ENCODE data around the gene HOXB7. TPM values are rescaled to one million over a fixed set of nuclear protein-coding genes. Genes with fewer than 3 reads are reported as not detected.

The HOXB7 gene
- total RNA-seq, 1 donor from 2014 or later: 1.0 TPM

- no peaks in the 10 kb centered on the region for H3K9me3 ChIP-seq (ENCODE audit: control insufficient read depth in 3 of 3, low read length in 3 of 3)
- no peak overlapping the region for H3K4me3 ChIP-seq (ENCODE audit: low read length in 3 of 3)
- no peaks in the 10 kb centered on the region for H3K36me3 ChIP-seq (ENCODE audit: control insufficient read depth in 3 of 3, insufficient read depth in 3 of 3, low read length in 3 of 3)
- peaks cover 64 to 91% (median 84%) of the 10 kb centered on the region in 3 donors for H3K27me3 ChIP-seq (ENCODE audit: control insufficient read depth in 3 of 3, insufficient read depth in 3 of 3, low read length in 3 of 3)
- peaks cover 6 to 22% (median 10%) of the 10 kb centered on the region in 3 donors for H3K4me1 ChIP-seq (ENCODE audit: control insufficient read depth in 3 of 3, insufficient read depth in 3 of 3, low read length in 3 of 3)
- no peak overlapping the region for H3K27ac ChIP-seq (ENCODE audit: low read depth, low read length)
- H3K9ac ChIP-seq (ENCODE audit: low read depth in 1 of 3, low read length in 3 of 3): no peak overlapping the region
These were observed 19.4 kb downstream of the HOXB7 start for GRCh38 chr17:48591255-48592056.

- Histone ChIP-seq H3K4me3 (ENCODE audit: low read length in 3 of 3) (no peak overlapping the region), H3K4me1 (ENCODE audit: control insufficient read depth in 3 of 3, insufficient read depth in 3 of 3, low read length in 3 of 3) (peaks cover 12 to 28% (median 14%) of the 10 kb centered on the region in 3 donors), H3K27me3 (ENCODE audit: control insufficient read depth in 3 of 3, insufficient read depth in 3 of 3, low read length in 3 of 3) (peaks cover 60 to 91% (median 84%) of the 10 kb centered on the region in 3 donors), H3K9ac (ENCODE audit: low read depth in 1 of 3, low read length in 3 of 3) (no peak overlapping the region), H3K27ac (ENCODE audit: low read depth, low read length) (no peak overlapping the region), H3K9me3 (ENCODE audit: control insufficient read depth in 3 of 3, low read length in 3 of 3) (no peaks in the 10 kb centered on the region), H3K36me3 (ENCODE audit: control insufficient read depth in 3 of 3, insufficient read depth in 3 of 3, low read length in 3 of 3) (no peaks in the 10 kb centered on the region)
These were observed 20.1 kb downstream of the HOXB7 start for GRCh38 chr17:48590607-48591161.

DNA sequence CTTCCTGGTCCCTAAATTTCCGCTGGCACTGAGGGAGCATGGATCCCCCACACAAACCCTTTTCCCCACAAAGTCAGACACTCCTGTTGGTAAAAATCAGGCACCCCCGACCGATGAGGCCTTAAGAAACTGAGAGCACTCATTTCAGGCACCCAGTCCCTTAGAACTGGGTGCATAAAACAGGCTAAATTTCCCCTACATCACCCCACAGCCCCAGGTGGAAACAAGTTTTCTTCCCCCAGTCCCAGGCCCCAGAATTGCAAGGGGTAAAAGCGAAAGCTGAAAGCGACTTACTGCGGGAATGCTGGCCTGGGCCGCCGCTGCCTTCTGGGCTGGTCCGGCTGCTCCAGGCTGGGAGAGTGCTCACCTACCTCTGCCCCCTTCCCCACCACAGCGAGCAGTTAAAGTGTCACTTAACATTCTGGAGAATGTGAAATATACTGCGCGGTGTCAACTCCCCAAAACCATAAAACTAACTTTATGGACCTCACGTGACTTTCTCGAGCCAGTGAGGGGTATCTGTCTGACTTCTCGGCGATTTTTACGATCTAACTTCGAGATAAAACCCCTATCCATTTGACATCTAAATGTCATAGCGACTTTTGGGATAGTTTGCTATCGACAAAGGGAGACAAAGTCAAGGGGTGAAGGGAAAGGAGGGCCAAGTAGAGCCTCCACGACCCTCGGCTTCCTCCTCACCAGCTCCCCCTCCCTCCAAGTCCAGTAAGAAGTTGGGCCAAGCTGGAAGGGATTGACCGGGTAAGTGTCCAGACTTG, 20.8 kb downstream of the HOXB7 start, which contains the start of gene HOXB3:
Gene HOXB3, minus strand, starts transcription at position 411 of the 776 bp plus-strand sequence. CDS start 37,767 bp downstream, outside the sequence.
- Histone ChIP-seq H3K27me3 (ENCODE audit: control insufficient read depth in 3 of 3, insufficient read depth in 3 of 3, low read length in 3 of 3) (peaks cover 56 to 91% (median 84%) of the 10 kb centered on the region in 3 donors), H3K9ac (ENCODE audit: low read depth in 1 of 3, low read length in 3 of 3) (no peak within 1 kb of the TSS)

DNA sequence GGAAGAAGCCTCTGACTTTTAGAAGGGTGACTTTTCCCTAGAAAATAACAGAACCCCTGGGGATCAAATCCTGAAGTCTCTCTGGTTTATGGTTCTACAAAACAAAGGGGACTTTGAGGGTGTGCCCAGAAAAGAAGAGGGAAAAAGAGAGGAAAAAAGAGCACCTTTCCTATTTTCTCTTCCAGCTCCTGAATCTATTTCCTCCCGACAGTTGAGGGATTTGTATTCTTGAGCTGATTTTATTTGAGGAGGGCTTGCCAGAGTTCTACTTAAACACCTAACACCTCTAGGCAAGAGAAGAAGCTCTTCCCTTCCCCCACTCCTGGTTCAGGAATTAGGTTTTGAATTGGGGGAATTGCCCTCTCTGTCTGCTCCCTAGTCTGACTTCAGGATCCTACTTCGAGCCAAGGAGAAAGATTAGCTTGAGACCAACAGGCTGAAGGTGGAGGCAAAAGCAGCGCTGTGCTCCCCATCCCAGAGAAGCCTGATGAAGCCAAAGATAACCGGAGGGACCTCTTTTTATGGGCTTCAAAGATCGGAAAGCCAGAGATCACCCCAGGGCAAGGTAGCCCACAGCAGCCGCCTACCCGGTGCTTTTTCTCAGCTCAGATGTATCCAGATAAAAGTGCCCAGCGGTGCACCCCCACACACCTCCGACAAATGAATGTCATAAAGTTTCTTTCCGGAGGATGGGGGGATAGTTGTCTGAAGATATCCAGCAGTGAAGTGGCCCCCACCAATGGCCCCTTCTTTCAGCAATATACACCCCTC, 21.6 kb downstream of the HOXB7 start:
- Histone ChIP-seq H3K27ac (ENCODE audit: low read depth, low read length) (no peak overlapping the region), H3K9ac (ENCODE audit: low read depth in 1 of 3, low read length in 3 of 3) (no peak overlapping the region), H3K36me3 (ENCODE audit: control insufficient read depth in 3 of 3, insufficient read depth in 3 of 3, low read length in 3 of 3) (no peaks in the 10 kb centered on the region), H3K27me3 (ENCODE audit: control insufficient read depth in 3 of 3, insufficient read depth in 3 of 3, low read length in 3 of 3) (peaks cover 48 to 91% (median 79%) of the 10 kb centered on the region in 3 donors), H3K4me1 (ENCODE audit: control insufficient read depth in 3 of 3, insufficient read depth in 3 of 3, low read length in 3 of 3) (peaks cover 19 to 34% (median 23%) of the 10 kb centered on the region in 3 donors), H3K4me3 (ENCODE audit: low read length in 3 of 3) (no peak overlapping the region), H3K9me3 (ENCODE audit: control insufficient read depth in 3 of 3, low read length in 3 of 3) (no peaks in the 10 kb centered on the region)

More for the DNA sequence above, 20.8 kb downstream of the HOXB7 start, which contains the start of gene HOXB3:
- no peaks in the 10 kb centered on the region for H3K9me3 ChIP-seq (ENCODE audit: control insufficient read depth in 3 of 3, low read length in 3 of 3)
- no peaks in the 10 kb centered on the region for H3K36me3 ChIP-seq (ENCODE audit: control insufficient read depth in 3 of 3, insufficient read depth in 3 of 3, low read length in 3 of 3)
- H3K4me1 ChIP-seq (ENCODE audit: control insufficient read depth in 3 of 3, insufficient read depth in 3 of 3, low read length in 3 of 3): peaks cover 17 to 34% (median 21%) of the 10 kb centered on the region in 3 donors
- H3K4me3 ChIP-seq (ENCODE audit: low read length in 3 of 3): no peak within 1 kb of the TSS
- H3K27ac ChIP-seq (ENCODE audit: low read depth, low read length): no peak within 1 kb of the TSS

GRCh38 chr17:48588528-48588927, 22.3 kb downstream of the HOXB7 start:
- Histone ChIP-seq H3K4me1 (ENCODE audit: control insufficient read depth in 3 of 3, insufficient read depth in 3 of 3, low read length in 3 of 3) (peaks cover 19 to 28% (median 23%) of the 10 kb centered on the region in 3 donors), H3K9ac (ENCODE audit: low read depth in 1 of 3, low read length in 3 of 3) (no peak overlapping the region), H3K36me3 (ENCODE audit: control insufficient read depth in 3 of 3, insufficient read depth in 3 of 3, low read length in 3 of 3) (no peaks in the 10 kb centered on the region), H3K27ac (ENCODE audit: low read depth, low read length) (no peak overlapping the region), H3K9me3 (ENCODE audit: control insufficient read depth in 3 of 3, low read length in 3 of 3) (no peaks in the 10 kb centered on the region), H3K27me3 (ENCODE audit: control insufficient read depth in 3 of 3, insufficient read depth in 3 of 3, low read length in 3 of 3) (peaks cover 44 to 93% (median 79%) of the 10 kb centered on the region in 3 donors), H3K4me3 (ENCODE audit: low read length in 3 of 3) (no peak overlapping the region)

DNA sequence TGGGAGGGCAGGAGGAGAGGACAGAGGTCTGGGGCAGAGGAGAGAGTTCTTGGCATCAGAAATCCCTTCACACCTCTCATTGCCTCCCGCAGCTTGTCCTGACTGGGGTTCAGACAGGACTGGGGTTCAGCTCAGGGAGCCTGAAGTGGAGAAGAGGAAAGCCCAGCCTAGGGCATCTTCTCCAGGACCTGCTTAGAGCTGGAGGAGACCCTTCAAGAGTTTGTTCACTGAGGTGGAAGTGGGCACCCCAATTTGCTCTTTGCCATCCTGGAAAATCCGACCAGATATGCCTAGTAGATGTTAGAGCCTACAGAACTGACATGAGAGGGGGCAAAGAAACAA, 22.8 kb downstream of the HOXB7 start:
- peaks cover 44 to 93% (median 79%) of the 10 kb centered on the region in 3 donors for H3K27me3 ChIP-seq (ENCODE audit: control insufficient read depth in 3 of 3, insufficient read depth in 3 of 3, low read length in 3 of 3)
- H3K27ac ChIP-seq (ENCODE audit: low read depth, low read length): no peak overlapping the region
- H3K4me1 ChIP-seq (ENCODE audit: control insufficient read depth in 3 of 3, insufficient read depth in 3 of 3, low read length in 3 of 3): peaks cover 14 to 23% (median 18%) of the 10 kb centered on the region in 3 donors
- H3K9ac ChIP-seq (ENCODE audit: low read depth in 1 of 3, low read length in 3 of 3): no peak overlapping the region
- no peaks in the 10 kb centered on the region for H3K36me3 ChIP-seq (ENCODE audit: control insufficient read depth in 3 of 3, insufficient read depth in 3 of 3, low read length in 3 of 3)
- H3K9me3 ChIP-seq (ENCODE audit: control insufficient read depth in 3 of 3, low read length in 3 of 3): no peaks in the 10 kb centered on the region
- H3K4me3 ChIP-seq (ENCODE audit: low read length in 3 of 3): no peak overlapping the region

- Histone ChIP-seq H3K9ac (ENCODE audit: low read depth in 1 of 3, low read length in 3 of 3) (no peak overlapping the region), H3K36me3 (ENCODE audit: control insufficient read depth in 3 of 3, insufficient read depth in 3 of 3, low read length in 3 of 3) (no peaks in the 10 kb centered on the region), H3K27me3 (ENCODE audit: control insufficient read depth in 3 of 3, insufficient read depth in 3 of 3, low read length in 3 of 3) (peaks cover 48 to 97% (median 80%) of the 10 kb centered on the region in 3 donors), H3K4me1 (ENCODE audit: control insufficient read depth in 3 of 3, insufficient read depth in 3 of 3, low read length in 3 of 3) (peaks cover 13 to 21% (median 17%) of the 10 kb centered on the region in 3 donors), H3K27ac (ENCODE audit: low read depth, low read length) (no peak overlapping the region), H3K4me3 (ENCODE audit: low read length in 3 of 3) (no peak overlapping the region), H3K9me3 (ENCODE audit: control insufficient read depth in 3 of 3, low read length in 3 of 3) (no peaks in the 10 kb centered on the region)
These were observed 23.3 kb downstream of the HOXB7 start for GRCh38 chr17:48587276-48588073.

- H3K9me3 ChIP-seq (ENCODE audit: control insufficient read depth in 3 of 3, low read length in 3 of 3): no peaks in the 10 kb centered on the region
- peaks cover 13 to 21% (median 21%) of the 10 kb centered on the region in 3 donors for H3K4me1 ChIP-seq (ENCODE audit: control insufficient read depth in 3 of 3, insufficient read depth in 3 of 3, low read length in 3 of 3)
- peaks cover 50 to 98% (median 80%) of the 10 kb centered on the region in 3 donors for H3K27me3 ChIP-seq (ENCODE audit: control insufficient read depth in 3 of 3, insufficient read depth in 3 of 3, low read length in 3 of 3)
- no peak overlapping the region for H3K27ac ChIP-seq (ENCODE audit: low read depth, low read length)
- H3K9ac ChIP-seq (ENCODE audit: low read depth in 1 of 3, low read length in 3 of 3): peak overlapping the region in 1 of 3 donors; percentile 69
- no peaks in the 10 kb centered on the region for H3K36me3 ChIP-seq (ENCODE audit: control insufficient read depth in 3 of 3, insufficient read depth in 3 of 3, low read length in 3 of 3)
- peak overlapping the region; percentile 75 to 91 (median 81) for H3K4me3 ChIP-seq (ENCODE audit: low read length in 3 of 3)
These were observed 24.2 kb downstream of the HOXB7 start for GRCh38 chr17:48586355-48587258.
